ENCODE results near the gene EFCAB9.

GRCh38 chr5:172144931-172145869 lies 48.8 kb upstream of the EFCAB9 start:
- TF ChIP-seq CTCF (IDR thresholded peaks at IDR 0.05): no peak
- no peak for TF ChIP-seq POLR2A (IDR thresholded peaks at IDR 0.05)

Measured in uterus (tissue), 2 donors.